AG04449 (cell line): ENCODE measurements around the gene IQCB1.

Experiments used
- CTCF ChIA-PET: fragments of 350-600 bp; formaldehyde crosslinking; extraction: SDS; loops from one replicate; lab custom pipeline; 2021; ENCODE audit warnings: antibody characterized with exemption; lab: Yijun Ruan, JAX
- POLR2A ChIA-PET: fragments of 400-600, 350-600 bp; formaldehyde crosslinking; extraction: SDS; loops from one replicate; lab custom pipeline; 2020; ENCODE audit warnings: antibody characterized with exemption, inconsistent platforms; lab: Yijun Ruan, JAX
- DNase-seq: peaks from one replicate; pipeline ENCODE4 v3.0.0-alpha.2; 2010; ENCODE audit warnings: low read depth, low spot score
- H3K4me3 ChIP-seq: 2 replicates; pipeline ENCODE4 v1.5.1; 2011; ENCODE audit warnings: low read depth, mild to moderate bottlenecking, control low read depth, low read length
- TF ChIP-seq, protein P1 (sequence below): IDR thresholded peaks from one replicate; pipeline ENCODE4 v1.5.1; 2011; ENCODE audit warnings: mild to moderate bottlenecking, moderate library complexity, low read length, control low read depth, inconsistent platforms; ENCODE audit not compliant: insufficient read depth; ENCODE audit errors: missing control alignments

The IQCB1 gene

DNA sequence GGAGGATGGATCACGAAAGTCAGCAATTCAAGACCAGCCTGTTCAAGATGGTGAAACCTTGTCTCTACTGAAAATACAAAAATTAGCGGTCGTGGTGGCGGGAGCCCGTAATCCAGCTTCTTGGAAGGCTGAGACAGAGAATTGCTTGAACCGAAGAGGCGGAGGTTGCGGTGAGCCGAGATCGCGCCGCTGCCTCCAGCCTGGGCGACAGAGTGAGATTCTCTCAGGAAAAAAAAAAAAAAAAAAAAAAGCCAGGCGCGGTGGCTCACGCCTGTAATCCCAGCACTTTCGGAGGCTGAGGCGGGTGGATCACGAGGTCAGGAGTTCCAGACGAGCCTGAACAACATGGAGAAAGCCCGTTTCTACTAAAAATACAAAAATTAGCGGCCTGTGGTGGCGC, 5.1 kb upstream of the IQCB1 start:
- no peak overlapping the region for H3K4me3 ChIP-seq
- DNase-seq, result no peak
- ChIA-PET CTCF (no interaction called here), POLR2A (no interaction called here)
- TF ChIP-seq, protein P1, sequence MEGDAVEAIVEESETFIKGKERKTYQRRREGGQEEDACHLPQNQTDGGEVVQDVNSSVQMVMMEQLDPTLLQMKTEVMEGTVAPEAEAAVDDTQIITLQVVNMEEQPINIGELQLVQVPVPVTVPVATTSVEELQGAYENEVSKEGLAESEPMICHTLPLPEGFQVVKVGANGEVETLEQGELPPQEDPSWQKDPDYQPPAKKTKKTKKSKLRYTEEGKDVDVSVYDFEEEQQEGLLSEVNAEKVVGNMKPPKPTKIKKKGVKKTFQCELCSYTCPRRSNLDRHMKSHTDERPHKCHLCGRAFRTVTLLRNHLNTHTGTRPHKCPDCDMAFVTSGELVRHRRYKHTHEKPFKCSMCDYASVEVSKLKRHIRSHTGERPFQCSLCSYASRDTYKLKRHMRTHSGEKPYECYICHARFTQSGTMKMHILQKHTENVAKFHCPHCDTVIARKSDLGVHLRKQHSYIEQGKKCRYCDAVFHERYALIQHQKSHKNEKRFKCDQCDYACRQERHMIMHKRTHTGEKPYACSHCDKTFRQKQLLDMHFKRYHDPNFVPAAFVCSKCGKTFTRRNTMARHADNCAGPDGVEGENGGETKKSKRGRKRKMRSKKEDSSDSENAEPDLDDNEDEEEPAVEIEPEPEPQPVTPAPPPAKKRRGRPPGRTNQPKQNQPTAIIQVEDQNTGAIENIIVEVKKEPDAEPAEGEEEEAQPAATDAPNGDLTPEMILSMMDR, result no peak

GRCh38 chr3:121836481-121836880, 1.6 kb upstream of the IQCB1 start:
- TF ChIP-seq, protein P1, result no peak
- ChIA-PET CTCF (interaction anchor here (0.6 kb wide), 1 partner anchor 27 kb away, joined by 3 read pairs; no protein-coding TSS in a partner anchor), POLR2A (no interaction called here)
- H3K4me3 ChIP-seq, result no peak overlapping the region
- no peak for DNase-seq

GRCh38 chr3:121836064-121836463, 1.2 kb upstream of the IQCB1 start:
- TF ChIP-seq, protein P1, result no peak
- no peak overlapping the region for H3K4me3 ChIP-seq
- ChIA-PET POLR2A (no interaction called here), CTCF (interaction anchor here (0.6 kb wide), 1 partner anchor 27 kb away, joined by 3 read pairs; no protein-coding TSS in a partner anchor)
- DNase-seq, result no peak

DNA sequence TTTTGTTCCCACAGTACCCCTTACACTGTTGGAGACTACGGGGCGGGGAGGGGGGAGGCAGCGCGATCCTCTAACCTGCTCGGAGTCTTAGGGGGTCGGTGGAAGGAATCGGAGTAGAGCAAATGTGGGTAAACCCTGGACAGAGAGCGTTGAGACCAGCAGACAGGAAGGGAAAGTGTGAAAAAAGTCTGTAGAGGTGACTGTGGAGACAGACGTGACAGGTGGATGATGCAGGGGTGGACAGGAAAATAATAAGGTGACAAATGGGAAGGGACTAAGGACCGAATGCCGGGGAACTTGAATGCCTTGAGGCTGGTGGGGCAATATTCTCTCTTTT, 573 bp upstream of the IQCB1 start:
- TF ChIP-seq, protein P1, result no peak
- POLR2A ChIA-PET, result interaction anchor here (0.9 to 1.7 kb wide), 2 partner anchors 17 to 160 kb away, joined by 3 to 5 read pairs; no protein-coding TSS in a partner anchor
- peak overlapping the region; percentile 79 for H3K4me3 ChIP-seq
- CTCF ChIA-PET, result no interaction called here
- DNase-seq, result no peak

- POLR2A ChIA-PET, result interaction anchor here (1.7 kb wide), 1 partner anchor 16 kb away, joined by 5 read pairs; no protein-coding TSS in a partner anchor
- CTCF ChIA-PET, result no interaction called here
- TF ChIP-seq, protein P1, result no peak
- peak overlapping the region; percentile 79 for H3K4me3 ChIP-seq
- DNase-seq, result no peak
Measured at GRCh38 chr3:121834157-121834670, 646 bp downstream of the IQCB1 start.

- POLR2A ChIA-PET, result no interaction called here
- CTCF ChIA-PET, result interaction anchor here (1.5 kb wide), 1 partner anchor 14 kb away, joined by 3 read pairs; no protein-coding TSS in a partner anchor
- TF ChIP-seq, protein P1, result no peak
Measured at GRCh38 chr3:121822973-121823372, 11.9 kb downstream of the IQCB1 start.

More at GRCh38 chr3:121822973-121823372, 11.9 kb downstream of the IQCB1 start:
- H3K4me3 ChIP-seq, result no peak overlapping the region
- no peak for DNase-seq
